Subcutaneous preadipocyte (primary cell): Measurements from ENCODE around the gene ACO1. TPM values are rescaled to one million over a fixed set of nuclear protein-coding genes. Genes with fewer than 3 reads are reported as not detected.

Experiments used
- total RNA-seq: library from RNA; depleted of rRNA; stranded (reverse); fragments of >200 nt; gene quantifications from 2 replicates; pipeline ENCODE4 v1.2.3, GENCODE V29; 2012

ACO1 gene
- total RNA-seq, result 69.8 and 95.2 TPM in 2 replicates

GRCh38 chr9:32384364-32385151, at the start of gene ACO1:
ACO1 (plus strand) TSS chr9:32384643; CDS start chr9:32405507, 20,864 bp downstream.

Other genes starting within 250 kb of the ACO1 start
- 4.8 and 7.4 TPM in 2 replicates for gene RIGI, start 141.6 kb downstream of the ACO1 start, total RNA-seq
- 0.98 and 2.9 TPM in 2 replicates for gene SMIM27, start 167.7 kb downstream of the ACO1 start, total RNA-seq
- gene TOPORS, start 167.9 kb downstream of the ACO1 start, total RNA-seq, result 23.1 and 28.7 TPM in 2 replicates
- gene NDUFB6, start 188.5 kb downstream of the ACO1 start, total RNA-seq, result 35.0 and 36.4 TPM in 2 replicates